Smooth muscle cell (in vitro differentiated cells): ENCODE results near the gene CLTRN. TPM values are rescaled to one million over a fixed set of nuclear protein-coding genes. Genes with fewer than 3 reads are reported as not detected.
"Not testable (repeated sequence)": the region's sequence is repeated elsewhere in the genome, so short reads cannot be mapped to it uniquely, and the experiment has no call there.

Experiments
- DNase-seq: peaks from one replicate; lab custom pipeline; 2025; ENCODE audit not compliant: unreplicated experiment; lab: John Stamatoyannopoulos, UW
- H2AFZ ChIP-seq: fragments of 200-600 bp; sonication (generic); 2 replicates; pipeline ENCODE4 v1.6.0; 2016; ENCODE audit warnings: antibody characterized with exemption, low read depth, mild to moderate bottlenecking
- H3F3A ChIP-seq: fragments of 200-600 bp; sonication (generic); 2 replicates; pipeline ENCODE4 v1.6.0; 2017; ENCODE audit warnings: antibody characterized with exemption, low read depth
- H3K27ac ChIP-seq: fragments of 200-600 bp; sonication (generic); 2 replicates; pipeline ENCODE4 v1.5.1; 2016; ENCODE audit warnings: low read depth, mild to moderate bottlenecking
- H3K27me3 ChIP-seq: fragments of 200-600 bp; sonication (generic); 2 replicates; pipeline ENCODE4 v1.6.1; 2016; ENCODE audit warnings: low read depth, mild to moderate bottlenecking
- H3K36me3 ChIP-seq: fragments of 200-600 bp; sonication (generic); 2 replicates; pipeline ENCODE4 v1.5.1; 2016; ENCODE audit warnings: low read depth
- H3K4me1 ChIP-seq: fragments of 200-600 bp; sonication (generic); 2 replicates; pipeline ENCODE4 v1.5.1; 2016; ENCODE audit warnings: low read depth
- H3K4me2 ChIP-seq: fragments of 200-600 bp; sonication (generic); 2 replicates; pipeline ENCODE4 v1.6.0; 2016; ENCODE audit warnings: mild to moderate bottlenecking
- H3K4me3 ChIP-seq: fragments of 200-600 bp; sonication (generic); 2 replicates; pipeline ENCODE4 v1.5.1; 2016; ENCODE audit warnings: mild to moderate bottlenecking
- H3K79me2 ChIP-seq: fragments of 200-600 bp; sonication (generic); 2 replicates; pipeline ENCODE4 v1.6.0; 2016; ENCODE audit warnings: low read depth, mild to moderate bottlenecking
- H3K9ac ChIP-seq: fragments of 200-600 bp; sonication (generic); 2 replicates; pipeline ENCODE4 v1.6.0; 2016; ENCODE audit warnings: low read depth
- H3K9me3 ChIP-seq: fragments of 200-600 bp; sonication (generic); replicated peaks from 2 replicates; pipeline ENCODE4 v1.5.1; 2016; ENCODE audit warnings: low read depth
- H4K20me1 ChIP-seq: fragments of 200-600 bp; sonication (generic); 2 replicates; pipeline ENCODE4 v1.6.0; 2016; ENCODE audit warnings: low read depth
- CTCF ChIP-seq: fragments of 200-600 bp; sonication (generic); IDR thresholded peaks from 2 replicates; pipeline ENCODE4 v1.5.1; 2017; ENCODE audit warnings: borderline replicate concordance, mild to moderate bottlenecking, antibody characterized with exemption; ENCODE audit not compliant: insufficient read depth, poor library complexity, severe bottlenecking
- WGBS: methylation state at CpG from one replicate; pipeline ENCODE4 v1.1.7; 2016; ENCODE audit warnings: low lambda C conversion rate; 5-methylcytosine and 5-hydroxymethylcytosine counted together
- polyA plus RNA-seq: library from polyadenylated mRNA; unstranded; fragments of >200 nt; fragmentation: Nextera tagmentation; extraction: Ambion mirVana; gene quantifications from 2 replicates; pipeline ENCODE4 v1.2.1, GENCODE V29; 2016
- total RNA-seq: library from RNA; depleted of rRNA; stranded (reverse); fragments of >200 nt; gene quantifications from 2 replicates; pipeline ENCODE4 v1.2.3, GENCODE V29; 2014

The CLTRN gene
- total RNA-seq (1.1 and 3.1 TPM in 2 replicates), polyA plus RNA-seq (1.9 and 2.4 TPM in 2 replicates)

- Histone ChIP-seq H3K27ac (peak within 1 kb of the TSS; percentile 66), H3K9ac (peak within 1 kb of the TSS; percentile 43), H3K79me2 (no peaks in the 10 kb centered on the region), H3F3A (no peaks in the 10 kb centered on the region), H3K4me2 (peak within 1 kb of the TSS; percentile 41), H2AFZ (no peak within 1 kb of the TSS), H3K27me3 (no peaks in the 10 kb centered on the region), H3K4me3 (peak within 1 kb of the TSS; percentile 18), H3K4me1 (no peaks in the 10 kb centered on the region), H3K9me3 (no peaks in the 10 kb centered on the region), H4K20me1 (no peaks in the 10 kb centered on the region), H3K36me3 (no peaks in the 10 kb centered on the region)
- 52% methylated on average over 14 of the region's 14 CpGs for WGBS
- TF ChIP-seq CTCF = no peak
- no peak for DNase-seq
These were observed at the start of gene CLTRN for GRCh38 chrX:15664487-15665444. Gene CLTRN (minus strand): TSS chrX:15664805. CDS start chrX:15664775, 30 bp downstream.

GRCh38 chrX:15704273-15704672, 39.7 kb upstream of the CLTRN start:
- 91% methylated on average over 6 of the region's 8 CpGs for WGBS
- not testable (repeated sequence) for H3K27me3 ChIP-seq, H3K9ac ChIP-seq, H3F3A ChIP-seq, H3K36me3 ChIP-seq, H3K79me2 ChIP-seq, H2AFZ ChIP-seq, DNase-seq, H4K20me1 ChIP-seq, H3K9me3 ChIP-seq, H3K4me3 ChIP-seq, H3K27ac ChIP-seq, H3K4me2 ChIP-seq, H3K4me1 ChIP-seq

GRCh38 chrX:15703809-15704208, 39.2 kb upstream of the CLTRN start:
- DNase-seq, H3K4me1 ChIP-seq, H4K20me1 ChIP-seq, H3K27ac ChIP-seq, H3K79me2 ChIP-seq, H3K9ac ChIP-seq, H3K36me3 ChIP-seq, H3K9me3 ChIP-seq, H3K4me2 ChIP-seq, H3F3A ChIP-seq, H3K27me3 ChIP-seq, H2AFZ ChIP-seq, H3K4me3 ChIP-seq: not testable (repeated sequence)
- no CpG with 5 or more reads among the region's 5 CpGs for WGBS

GRCh38 chrX:15702488-15703371, 38.1 kb upstream of the CLTRN start:
- Histone ChIP-seq H3K9me3 (no peaks in the 10 kb centered on the region), H3K27me3 (no peaks in the 10 kb centered on the region), H3K9ac (no peak overlapping the region), H2AFZ (no peak overlapping the region), H3K36me3 (no peaks in the 10 kb centered on the region), H3F3A (no peaks in the 10 kb centered on the region), H3K4me3 (no peak overlapping the region), H3K27ac (no peak overlapping the region), H4K20me1 (no peaks in the 10 kb centered on the region), H3K4me1 (no peaks in the 10 kb centered on the region), H3K4me2 (no peak overlapping the region), H3K79me2 (no peaks in the 10 kb centered on the region)
- no peak for DNase-seq
- 97% methylated on average over 37 of the region's 40 CpGs for WGBS
- no peak for TF ChIP-seq CTCF
